Measurements from ENCODE around the gene STAP2.
"Not testable (repeated sequence)": the region's sequence is repeated elsewhere in the genome, so short reads cannot be mapped to it uniquely, and the experiment has no call there.

Gene STAP2

GRCh38 chr19:4295972-4296771 lies 42.5 kb downstream of the STAP2 start:
- FAIRE-seq = no peak

- FAIRE-seq = no peak
Observed at GRCh38 chr19:4294389-4294788, 44.2 kb downstream of the STAP2 start.

- no peak for FAIRE-seq
Observed at GRCh38 chr19:4292515-4292914, 46.1 kb downstream of the STAP2 start.

- FAIRE-seq = no peak
Observed at GRCh38 chr19:4291184-4291732, 47.4 kb downstream of the STAP2 start.

- FAIRE-seq = no peak
Observed at GRCh38 chr19:4288091-4288777, 50.4 kb downstream of the STAP2 start.

GRCh38 chr19:4286141-4286540 lies 52.5 kb downstream of the STAP2 start:
- FAIRE-seq = not testable (repeated sequence)

- no peak for FAIRE-seq
Observed at GRCh38 chr19:4284974-4285373, 53.7 kb downstream of the STAP2 start.

- FAIRE-seq = no peak
Observed at GRCh38 chr19:4284176-4284958, 54.3 kb downstream of the STAP2 start.

- no peak for FAIRE-seq
Observed at GRCh38 chr19:4279530-4280422, 58.9 kb downstream of the STAP2 start.

- no peak for FAIRE-seq
Observed at GRCh38 chr19:4279267-4279529, 59.4 kb downstream of the STAP2 start.

GRCh38 chr19:4278419-4279266 lies 60.0 kb downstream of the STAP2 start, which contains the start of gene SHD:
Gene SHD, plus strand, starts transcription at chr19:4279266. Its CDS starts 798 bp downstream, at chr19:4280064.
- FAIRE-seq = no peak

- FAIRE-seq = no peak
Observed at GRCh38 chr19:4278010-4278409, 60.6 kb downstream of the STAP2 start.

- FAIRE-seq = no peak
Observed at GRCh38 chr19:4277191-4277696, 61.4 kb downstream of the STAP2 start.

- FAIRE-seq = not testable (repeated sequence)
Observed at GRCh38 chr19:4274321-4274686, 64.3 kb downstream of the STAP2 start.
